Type B pancreatic cell (in vitro differentiated cells): Measurements from ENCODE around the gene DDX4. TPM values are rescaled to one million over a fixed set of nuclear protein-coding genes. Genes with fewer than 3 reads are reported as not detected.
"Not testable (repeated sequence)": the region's sequence is repeated elsewhere in the genome, so short reads cannot be mapped to it uniquely, and the experiment has no call there.

Source experiments
- DNase-seq: peaks from one replicate; pipeline ENCODE4 v3.0.0; 2021; ENCODE audit warnings: mixed read lengths; ENCODE audit not compliant: unreplicated experiment; ENCODE audit errors: extremely low spot score
- H3K27ac Mint-ChIP-seq: 2 replicates; pipeline ENCODE4 v1.8.0; 2021; ENCODE audit warnings: mild to moderate bottlenecking, mixed read lengths
- H3K27me3 Mint-ChIP-seq: 2 replicates; pipeline ENCODE4 v1.8.0; 2021; ENCODE audit warnings: mixed read lengths
- H3K36me3 Mint-ChIP-seq: 2 replicates; pipeline ENCODE4 v1.8.0; 2021; ENCODE audit warnings: mixed read lengths
- H3K4me1 Mint-ChIP-seq: one replicate; pipeline ENCODE4 v1.8.0; 2021; ENCODE audit warnings: mixed read lengths; ENCODE audit not compliant: unreplicated experiment
- H3K4me3 Mint-ChIP-seq: 2 replicates; pipeline ENCODE4 v1.8.0; 2021; ENCODE audit warnings: mild to moderate bottlenecking, mixed read lengths
- H3K9me3 Mint-ChIP-seq: 2 replicates; pipeline ENCODE4 v1.8.0; 2021; ENCODE audit warnings: mixed read lengths
- total RNA-seq: library from RNA; stranded (reverse); gene quantifications from 2 replicates; pipeline ENCODE4 v1.2.1, GENCODE V29; 2021; ENCODE audit warnings: low replicate concordance
- TF ChIP-seq, protein P1 (sequence below): fragments of 200-600 bp; sonication (generic); conservative IDR thresholded peaks from 2 replicates; pipeline ENCODE4 v1.5.0; 2021; ENCODE audit warnings: antibody characterized with exemption, mild to moderate bottlenecking

The DDX4 gene
- total RNA-seq, 1 donor from 2014 or later = not detected

DNA sequence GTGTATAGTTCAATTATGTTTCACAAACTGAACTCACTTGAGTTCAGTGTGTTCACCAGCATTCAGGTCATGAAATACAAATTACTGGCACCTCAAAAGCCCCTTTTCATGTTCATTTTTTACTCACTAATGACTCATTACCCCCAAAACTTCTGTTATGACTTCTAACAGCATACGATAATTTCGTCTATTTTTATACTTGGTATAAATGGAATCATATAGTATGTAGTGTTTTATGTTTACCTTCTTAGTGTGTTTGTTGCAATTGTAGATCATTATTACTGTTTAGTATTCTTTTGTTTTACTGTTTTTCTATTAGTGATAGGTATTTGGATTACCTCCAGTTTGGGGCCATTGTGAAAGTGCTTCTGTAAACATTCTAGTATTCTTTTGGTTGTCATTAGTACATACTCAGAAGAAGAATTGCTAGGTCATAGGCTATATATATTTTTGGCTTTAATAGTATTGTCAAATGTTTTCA lies 33.4 kb downstream of the DDX4 start:
- Mint-ChIP-seq H3K36me3 (no peaks in the 10 kb centered on the region), H3K4me1 (peaks cover 6% of the 10 kb centered on the region), H3K4me3 (no peak overlapping the region), H3K9me3 (peaks cover 4% of the 10 kb centered on the region), H3K27ac (no peak overlapping the region), H3K27me3 (no peaks in the 10 kb centered on the region)
- DNase-seq = no peak
- TF ChIP-seq, protein P1, sequence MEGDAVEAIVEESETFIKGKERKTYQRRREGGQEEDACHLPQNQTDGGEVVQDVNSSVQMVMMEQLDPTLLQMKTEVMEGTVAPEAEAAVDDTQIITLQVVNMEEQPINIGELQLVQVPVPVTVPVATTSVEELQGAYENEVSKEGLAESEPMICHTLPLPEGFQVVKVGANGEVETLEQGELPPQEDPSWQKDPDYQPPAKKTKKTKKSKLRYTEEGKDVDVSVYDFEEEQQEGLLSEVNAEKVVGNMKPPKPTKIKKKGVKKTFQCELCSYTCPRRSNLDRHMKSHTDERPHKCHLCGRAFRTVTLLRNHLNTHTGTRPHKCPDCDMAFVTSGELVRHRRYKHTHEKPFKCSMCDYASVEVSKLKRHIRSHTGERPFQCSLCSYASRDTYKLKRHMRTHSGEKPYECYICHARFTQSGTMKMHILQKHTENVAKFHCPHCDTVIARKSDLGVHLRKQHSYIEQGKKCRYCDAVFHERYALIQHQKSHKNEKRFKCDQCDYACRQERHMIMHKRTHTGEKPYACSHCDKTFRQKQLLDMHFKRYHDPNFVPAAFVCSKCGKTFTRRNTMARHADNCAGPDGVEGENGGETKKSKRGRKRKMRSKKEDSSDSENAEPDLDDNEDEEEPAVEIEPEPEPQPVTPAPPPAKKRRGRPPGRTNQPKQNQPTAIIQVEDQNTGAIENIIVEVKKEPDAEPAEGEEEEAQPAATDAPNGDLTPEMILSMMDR = no peak

DNA sequence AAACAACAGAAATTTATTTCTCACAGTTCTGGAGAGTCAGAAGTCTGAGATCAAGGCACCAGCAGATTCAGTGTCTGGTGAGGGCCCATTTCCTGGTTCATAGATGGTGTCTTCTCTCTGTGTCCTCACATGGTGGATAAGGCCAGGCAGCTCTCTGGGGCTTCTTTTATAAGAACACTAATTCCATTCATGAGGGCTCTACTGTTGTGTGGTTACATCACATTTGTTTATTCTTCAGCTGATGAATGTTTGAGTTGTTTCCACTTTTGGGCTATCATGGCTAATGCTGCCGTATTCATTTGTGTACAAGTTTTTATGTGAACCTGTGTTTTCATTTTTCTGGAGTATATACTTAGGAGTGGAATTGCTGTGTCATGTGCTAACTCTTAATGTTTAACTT lies 35.2 kb downstream of the DDX4 start:
- DNase-seq = no peak
- Mint-ChIP-seq H3K36me3 (no peaks in the 10 kb centered on the region), H3K4me1 (peaks cover 6% of the 10 kb centered on the region), H3K27ac (no peak overlapping the region), H3K27me3 (no peaks in the 10 kb centered on the region), H3K9me3 (peaks cover 4% of the 10 kb centered on the region), H3K4me3 (no peak overlapping the region)
- TF ChIP-seq, protein P1 = no peak

DNA sequence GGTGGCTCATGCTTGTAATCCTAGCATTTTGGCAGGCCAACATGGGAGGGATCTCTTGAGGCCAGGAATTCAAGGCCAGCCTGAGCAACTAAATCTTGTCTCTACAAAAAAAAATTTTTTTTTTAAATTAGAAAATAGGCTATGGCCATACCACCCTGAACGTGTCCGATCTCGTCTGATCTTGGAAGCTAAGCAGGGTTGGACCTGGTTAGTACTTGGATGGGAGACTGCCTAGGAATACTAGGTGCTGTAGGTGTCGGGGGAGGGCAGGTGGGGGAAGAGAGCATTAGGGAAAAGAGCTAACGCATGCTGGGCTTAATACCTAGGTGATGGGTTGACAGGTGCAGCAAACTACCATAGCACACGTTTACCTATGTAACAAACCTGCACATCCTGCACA lies 39.5 kb downstream of the DDX4 start:
- Mint-ChIP-seq H3K36me3 (no peaks in the 10 kb centered on the region), H3K9me3 (no peaks in the 10 kb centered on the region), H3K4me3 (no peak overlapping the region), H3K27ac (no peak overlapping the region), H3K4me1 (peaks cover 4% of the 10 kb centered on the region), H3K27me3 (no peaks in the 10 kb centered on the region)
- no peak for DNase-seq
- TF ChIP-seq, protein P1 = no peak

GRCh38 chr5:55800924-55801323 lies 63.1 kb downstream of the DDX4 start:
- Mint-ChIP-seq H3K27ac (no peak overlapping the region), H3K36me3 (no peaks in the 10 kb centered on the region), H3K9me3 (no peaks in the 10 kb centered on the region), H3K4me1 (no peaks in the 10 kb centered on the region), H3K4me3 (no peak overlapping the region), H3K27me3 (no peaks in the 10 kb centered on the region)
- TF ChIP-seq, protein P1 = no peak
- no peak for DNase-seq

GRCh38 chr5:55808814-55809213 lies 71.0 kb downstream of the DDX4 start:
- H3K27me3 Mint-ChIP-seq, H3K4me1 Mint-ChIP-seq, DNase-seq, H3K36me3 Mint-ChIP-seq, H3K27ac Mint-ChIP-seq, H3K4me3 Mint-ChIP-seq: not testable (repeated sequence)
- peaks cover 11% of the 10 kb centered on the region for H3K9me3 Mint-ChIP-seq

DNA sequence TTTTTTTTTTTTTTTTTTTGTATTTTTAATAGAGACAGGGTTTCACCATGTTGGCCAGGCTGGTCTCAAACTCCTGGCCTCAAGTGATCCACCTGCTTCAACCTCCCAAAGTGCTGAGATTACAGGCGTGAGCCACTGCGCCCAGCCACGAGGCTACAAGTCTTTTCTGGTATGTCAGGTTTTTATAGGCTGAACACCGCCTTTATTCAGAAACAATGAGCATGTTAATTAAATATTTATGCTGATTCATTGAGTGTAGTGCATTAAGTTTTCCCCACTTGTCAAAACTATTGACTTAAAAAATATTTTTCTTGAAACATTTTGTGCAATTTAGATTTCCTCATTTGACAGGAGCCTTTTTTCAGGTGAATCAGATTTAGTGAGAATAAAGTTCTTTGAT lies 78.1 kb downstream of the DDX4 start:
- DNase-seq, H3K9me3 Mint-ChIP-seq, H3K27ac Mint-ChIP-seq, H3K4me3 Mint-ChIP-seq, H3K27me3 Mint-ChIP-seq, H3K4me1 Mint-ChIP-seq, H3K36me3 Mint-ChIP-seq: not testable (repeated sequence)

DNA sequence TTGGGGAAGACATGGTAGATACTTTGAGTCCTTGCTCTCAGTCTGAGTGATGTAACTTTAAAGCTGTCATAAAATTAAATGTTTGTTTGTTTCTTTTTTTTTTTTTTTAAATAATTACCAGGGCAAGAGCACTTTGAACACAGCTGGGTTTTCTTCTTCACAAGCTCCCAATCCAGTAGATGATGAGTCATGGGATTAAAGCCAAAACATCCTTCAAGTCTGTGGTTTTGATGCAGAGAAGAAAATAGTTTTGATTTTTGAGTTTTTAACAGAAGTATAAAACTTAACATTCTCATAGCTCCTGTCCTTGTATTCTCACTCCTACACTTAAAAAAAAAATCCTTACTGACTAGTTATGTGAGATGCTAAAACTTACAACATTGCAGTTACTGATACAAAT lies 78.5 kb downstream of the DDX4 start:
- no peak overlapping the region for H3K4me3 Mint-ChIP-seq
- H3K27me3 Mint-ChIP-seq = peaks cover 11% of the 10 kb centered on the region
- H3K4me1 Mint-ChIP-seq = no peaks in the 10 kb centered on the region
- DNase-seq = no peak
- no peaks in the 10 kb centered on the region for H3K36me3 Mint-ChIP-seq
- no peak overlapping the region for H3K27ac Mint-ChIP-seq
- H3K9me3 Mint-ChIP-seq = no peaks in the 10 kb centered on the region
- TF ChIP-seq, protein P1 = no peak
